HepG2 (cell line): Measurements from ENCODE around the gene CSK.

Experiments
- CREB1 ChIP-seq, 2 experiments: fragments of 450-650 bp in 1 of 2; IDR thresholded peaks; 2 replicates each; pipeline ENCODE4 v1.6.1; 2016 to 2017; ENCODE audit warnings: control low read depth in 1 of 2, mild to moderate bottlenecking in 1 of 2, missing compliant biosample characterization in 1 of 2, missing genetic modification characterization in 1 of 2
- HMGXB4 ChIP-seq, 2 experiments: sonication (generic) in 1 of 2; formaldehyde crosslinking in 1 of 2; IDR thresholded peaks; 2 replicates each; pipeline versions ENCODE4 v1.4.0 to v1.6.1; 2018 to 2020; ENCODE audit warnings: missing genetic modification reagents in 2 of 2, borderline replicate concordance in 1 of 2, low read depth in 1 of 2, mild to moderate bottlenecking in 1 of 2, missing biosample characterization in 1 of 2
- HNF1A ChIP-seq, 2 experiments: sonication (generic) in 1 of 2; formaldehyde crosslinking in 1 of 2; IDR thresholded peaks; 2 replicates each; pipeline versions ENCODE4 v1.4.0 to v1.6.1; 2016 to 2020; ENCODE audit warnings: borderline replicate concordance in 1 of 2, low read depth in 1 of 2, mild to moderate bottlenecking in 1 of 2, missing genetic modification reagents in 1 of 2
- POLR2A ChIP-seq, 2 experiments: IDR thresholded peaks; 2 replicates each; pipeline ENCODE4 v1.6.1; 2011; ENCODE audit warnings: low read depth in 2 of 2, low read length in 2 of 2, mild to moderate bottlenecking in 1 of 2, moderate library complexity in 1 of 2; ENCODE audit not compliant: insufficient read depth in 1 of 2
- POLR2AphosphoS5 ChIP-seq: IDR thresholded peaks from 2 replicates; pipeline ENCODE4 v1.6.1; 2012; ENCODE audit warnings: low read depth, low read length
- RFX5 ChIP-seq: IDR thresholded peaks from 2 replicates; pipeline ENCODE4 v1.6.1; 2011; ENCODE audit warnings: low read depth, low read length, improper control_type of control experiment
- SP140L ChIP-seq: sonication (generic); formaldehyde crosslinking; IDR thresholded peaks from 2 replicates; pipeline ENCODE4 v1.4.0; 2020; ENCODE audit warnings: missing genetic modification reagents, borderline replicate concordance
- SUZ12 ChIP-seq: fragments of 150-350 bp; IDR thresholded peaks from 2 replicates; pipeline ENCODE4 v1.6.1; 2014; ENCODE audit warnings: low read depth, low read length
- USF2 ChIP-seq, 2 experiments: sonication (generic) in 1 of 2; formaldehyde crosslinking in 1 of 2; IDR thresholded peaks; 2 replicates each; pipeline versions ENCODE4 v1.5.1 to v1.6.1; 2011 to 2020; ENCODE audit warnings: borderline replicate concordance in 1 of 2, low read depth in 1 of 2, low read length in 1 of 2, mild to moderate bottlenecking in 1 of 2, missing genetic modification reagents in 1 of 2, moderate library complexity in 1 of 2

GRCh38 chr15:74768099-74768770, 13.6 kb upstream of the CSK start:
- TF ChIP-seq HNF1A (IDR thresholded peaks at IDR 0.05; ENCODE audit: low read depth) (no peak), HNF1A (CRISPR knock-in tag; IDR thresholded peaks at IDR 0.05; ENCODE audit: borderline replicate concordance) (no peak), HMGXB4 (CRISPR knock-in tag; IDR thresholded peaks at IDR 0.05; ENCODE audit: borderline replicate concordance in 1 of 2, low read depth in 1 of 2) (no peak), POLR2AphosphoS5 (no peak), CREB1 (IDR thresholded peaks at IDR 0.05) (no peak), CREB1 (CRISPR knock-in tag; IDR thresholded peaks at IDR 0.05) (no peak), SP140L (CRISPR knock-in tag) (no peak), RFX5 (no peak), SUZ12 (no peak), USF2 (IDR thresholded peaks at IDR 0.05; ENCODE audit: low read depth, low read length) (no peak), USF2 (CRISPR knock-in tag; IDR thresholded peaks at IDR 0.05; ENCODE audit: borderline replicate concordance) (no peak), POLR2A (IDR thresholded peaks at IDR 0.05; ENCODE audit: insufficient read depth in 1 of 2, low read depth in 2 of 2, low read length in 2 of 2) (no peak)
